H9 (cell line): ENCODE data around the gene MUC5B. TPM values are rescaled to one million over a fixed set of nuclear protein-coding genes. Genes with fewer than 3 reads are reported as not detected.

Experiments used
- DNase-seq: peaks from one replicate; pipeline ENCODE4 v3.0.0-alpha.2; 2017
- H2AFZ ChIP-seq: one replicate; pipeline ENCODE4 v1.6.1; 2013; ENCODE audit warnings: mild to moderate bottlenecking, low read length, control low read depth, moderate library complexity
- H2AK5ac ChIP-seq: 2 replicates; pipeline ENCODE4 v1.6.1; 2013; ENCODE audit warnings: low read length, control low read depth, mixed read lengths; ENCODE audit not compliant: insufficient read length
- H2BK120ac ChIP-seq: one replicate; pipeline ENCODE4 v1.6.1; 2013; ENCODE audit warnings: low read depth, mild to moderate bottlenecking, low read length, control low read depth, inconsistent platforms; ENCODE audit not compliant: poor library complexity, severe bottlenecking
- H2BK12ac ChIP-seq: 2 replicates; pipeline ENCODE4 v1.6.1; 2013; ENCODE audit warnings: low read length, control low read depth, mixed read lengths, low read depth; ENCODE audit not compliant: insufficient read length
- H2BK15ac ChIP-seq: 2 replicates; pipeline ENCODE4 v1.6.1; 2013; ENCODE audit warnings: low read depth, low read length, control low read depth
- H2BK20ac ChIP-seq: one replicate; pipeline ENCODE4 v1.6.1; 2013; ENCODE audit warnings: low read depth, mild to moderate bottlenecking, low read length, control low read depth, inconsistent platforms; ENCODE audit not compliant: poor library complexity, severe bottlenecking
- H2BK5ac ChIP-seq: 2 replicates; pipeline ENCODE4 v1.6.1; 2013; ENCODE audit warnings: low read length, control low read depth, mixed read lengths; ENCODE audit not compliant: insufficient read length
- H3K14ac ChIP-seq: 2 replicates; pipeline ENCODE4 v1.6.1; 2013; ENCODE audit warnings: low read length, control low read depth; ENCODE audit not compliant: insufficient read depth
- H3K18ac ChIP-seq: 2 replicates; pipeline ENCODE4 v1.6.1; 2013; ENCODE audit warnings: low read depth, mild to moderate bottlenecking, mixed read lengths, low read length, control low read depth; ENCODE audit not compliant: insufficient read length
- H3K23ac ChIP-seq: 2 replicates; pipeline ENCODE4 v1.6.1; 2013; ENCODE audit warnings: low read length, control low read depth, mixed read lengths, low read depth; ENCODE audit not compliant: insufficient read length
- H3K23me2 ChIP-seq: 2 replicates; pipeline ENCODE4 v1.6.1; 2013; ENCODE audit warnings: low read depth, mild to moderate bottlenecking, mixed read lengths, low read length, control low read depth; ENCODE audit not compliant: insufficient read length, poor library complexity, severe bottlenecking
- H3K27ac ChIP-seq: 2 replicates; pipeline ENCODE4 v1.5.1; 2013; ENCODE audit warnings: low read length, control low read depth, mixed read lengths, low read depth; ENCODE audit not compliant: insufficient read length
- H3K27me3 ChIP-seq: 2 replicates; pipeline ENCODE4 v1.6.1; 2013; ENCODE audit warnings: low read length, control low read depth, inconsistent platforms; ENCODE audit not compliant: insufficient read depth
- H3K4ac ChIP-seq: 2 replicates; pipeline ENCODE4 v1.6.1; 2013; ENCODE audit warnings: low read depth, mild to moderate bottlenecking, control low read depth, inconsistent platforms, low read length, moderate library complexity
- H3K4me1 ChIP-seq: 2 replicates; pipeline ENCODE4 v1.6.1; 2013; ENCODE audit warnings: low read length, control low read depth, inconsistent platforms; ENCODE audit not compliant: insufficient read depth
- H3K4me2 ChIP-seq: 2 replicates; pipeline ENCODE4 v1.6.1; 2013; ENCODE audit warnings: low read length, control low read depth, mixed read lengths; ENCODE audit not compliant: insufficient read length, insufficient read depth
- H3K56ac ChIP-seq: 2 replicates; pipeline ENCODE4 v1.6.1; 2013; ENCODE audit warnings: low read depth, mild to moderate bottlenecking, mixed read lengths, low read length, control low read depth; ENCODE audit not compliant: insufficient read length
- H3K79me1 ChIP-seq: 2 replicates; pipeline ENCODE4 v1.6.1; 2013; ENCODE audit warnings: low read depth, mild to moderate bottlenecking, moderate library complexity, low read length, control low read depth, inconsistent platforms; ENCODE audit not compliant: insufficient read depth, poor library complexity, severe bottlenecking
- H3K79me2 ChIP-seq: 2 replicates; pipeline ENCODE4 v1.6.1; 2013; ENCODE audit warnings: low read length, control low read depth, inconsistent platforms; ENCODE audit not compliant: insufficient read depth
- H3K9ac ChIP-seq: 2 replicates; pipeline ENCODE4 v1.6.1; 2013; ENCODE audit warnings: low read length, control low read depth, mixed read lengths; ENCODE audit not compliant: insufficient read length; ENCODE audit errors: extremely low read depth
- H3K9me3 ChIP-seq: one replicate; pipeline ENCODE4 v1.6.1; 2013; ENCODE audit warnings: low read depth, low read length, inconsistent platforms; ENCODE audit not compliant: control insufficient read depth
- H3T11ph ChIP-seq: one replicate; pipeline ENCODE4 v1.6.1; 2013; ENCODE audit warnings: mild to moderate bottlenecking, low read length, control low read depth, inconsistent platforms
- H4K20me1 ChIP-seq: one replicate; pipeline ENCODE4 v1.6.1; 2013; ENCODE audit not compliant: control insufficient read depth, insufficient read length, insufficient read depth
- H4K5ac ChIP-seq: 2 replicates; pipeline ENCODE4 v1.6.1; 2013; ENCODE audit warnings: low read depth, mild to moderate bottlenecking, mixed read lengths, low read length, control low read depth; ENCODE audit not compliant: insufficient read length
- H4K8ac ChIP-seq: replicated peaks from 2 replicates; pipeline ENCODE4 v1.6.1; 2013; ENCODE audit warnings: low read length, control low read depth, mixed read lengths, low read depth; ENCODE audit not compliant: insufficient read length
- H4K91ac ChIP-seq: 2 replicates; pipeline ENCODE4 v1.6.1; 2013; ENCODE audit warnings: low read depth, mild to moderate bottlenecking, moderate library complexity, mixed read lengths, low read length, control low read depth; ENCODE audit not compliant: insufficient read length
- H3K27ac Mint-ChIP-seq, 3 experiments: 2 replicates in 2 of 3; 3 replicates in 1 of 3; pipeline ENCODE4 v1.8.0; 2020 to 2021; ENCODE audit warnings: mixed read lengths in 3 of 3, mild to moderate bottlenecking in 1 of 3, moderate library complexity in 1 of 3
- H3K27me3 Mint-ChIP-seq: 2 replicates; pipeline ENCODE4 v1.8.0; 2021; ENCODE audit warnings: low read depth, mild to moderate bottlenecking, moderate library complexity, mixed read lengths
- H3K36me3 Mint-ChIP-seq, 3 experiments: 2 replicates in 2 of 3; 3 replicates in 1 of 3; pipeline ENCODE4 v1.8.0; 2020 to 2021; ENCODE audit warnings: low read depth in 3 of 3, mixed read lengths in 3 of 3; ENCODE audit not compliant: insufficient read depth in 1 of 3
- H3K4me1 Mint-ChIP-seq, 2 experiments: 2 replicates each; pipeline ENCODE4 v1.8.0; 2020; ENCODE audit warnings: mixed read lengths in 2 of 2
- H3K4me3 Mint-ChIP-seq, 2 experiments: 2 replicates in 1 of 2; 3 replicates in 1 of 2; pipeline ENCODE4 v1.8.0; 2020 to 2021; ENCODE audit warnings: mild to moderate bottlenecking in 2 of 2, mixed read lengths in 2 of 2, moderate library complexity in 1 of 2
- H3K9me3 Mint-ChIP-seq, 2 experiments: 2 replicates in 1 of 2; 3 replicates in 1 of 2; pipeline ENCODE4 v1.8.0; 2020; ENCODE audit warnings: mild to moderate bottlenecking in 2 of 2, mixed read lengths in 2 of 2, moderate library complexity in 1 of 2
- CTCF ChIP-seq: fragments of 200-600 bp; sonication (generic); conservative IDR thresholded peaks from 3 replicates; pipeline ENCODE4 v1.8.0; 2021; ENCODE audit warnings: antibody characterized with exemption, mild to moderate bottlenecking
- WGBS: extraction: QIAGEN DNeasy Blood & Tissue Kit; methylation state at CpG from one replicate; pipeline ENCODE4 v1.1.7; 2013; ENCODE audit warnings: missing lambda C conversion rate, low lambda C conversion rate, mixed read lengths; ENCODE audit not compliant: insufficient read length; ENCODE audit errors: extremely low coverage; 5-methylcytosine and 5-hydroxymethylcytosine counted together
- total RNA-seq: library from RNA; stranded (reverse); gene quantifications from 2 replicates; pipeline ENCODE4 v1.2.1, GENCODE V29; 2021

MUC5B gene
- total RNA-seq, 1 experiment from 2014 or later, result not detected

- TF ChIP-seq CTCF, result no peak
- Histone ChIP-seq H3T11ph (no peak overlapping the region), H3K23me2 (no peaks in the 10 kb centered on the region), H2AFZ (no peak overlapping the region), H3K56ac (no peak overlapping the region), H4K5ac (no peak overlapping the region), H2BK12ac (no peak overlapping the region), H2BK5ac (no peak overlapping the region), H2BK20ac (no peak overlapping the region), H3K4ac (no peak overlapping the region), H3K79me1 (no peaks in the 10 kb centered on the region), H3K14ac (no peak overlapping the region; the same call in 1 of the 2 replicates), H3K9ac (no peak overlapping the region), H4K20me1 (no peaks in the 10 kb centered on the region), H3K23ac (no peak overlapping the region), H3K27me3 (no peaks in the 10 kb centered on the region), H2AK5ac (no peak overlapping the region), H3K27ac (no peak overlapping the region), H3K18ac (no peak overlapping the region), H3K4me2 (no peak overlapping the region), H2BK15ac (no peak overlapping the region), H4K91ac (no peak overlapping the region), H4K8ac (no peak overlapping the region), H3K4me1 (no peaks in the 10 kb centered on the region), H3K9me3 (no peaks in the 10 kb centered on the region), H3K79me2 (no peaks in the 10 kb centered on the region), H2BK120ac (no peak overlapping the region)
- Mint-ChIP-seq H3K27me3 (no peaks in the 10 kb centered on the region), H3K4me1 (no peaks in the 10 kb centered on the region), H3K9me3 (no peaks in the 10 kb centered on the region), H3K36me3 (no peaks in the 10 kb centered on the region), H3K4me3 (no peak overlapping the region), H3K27ac (no peak overlapping the region)
- no CpG with 5 or more reads among the region's 46 CpGs for WGBS
- peak; percentile 24 for DNase-seq
These were observed 9.4 kb downstream of the MUC5B start for GRCh38 chr11:1232021-1232882.
